ENCODE results near the gene PAX5.

PAX5 gene

DNA sequence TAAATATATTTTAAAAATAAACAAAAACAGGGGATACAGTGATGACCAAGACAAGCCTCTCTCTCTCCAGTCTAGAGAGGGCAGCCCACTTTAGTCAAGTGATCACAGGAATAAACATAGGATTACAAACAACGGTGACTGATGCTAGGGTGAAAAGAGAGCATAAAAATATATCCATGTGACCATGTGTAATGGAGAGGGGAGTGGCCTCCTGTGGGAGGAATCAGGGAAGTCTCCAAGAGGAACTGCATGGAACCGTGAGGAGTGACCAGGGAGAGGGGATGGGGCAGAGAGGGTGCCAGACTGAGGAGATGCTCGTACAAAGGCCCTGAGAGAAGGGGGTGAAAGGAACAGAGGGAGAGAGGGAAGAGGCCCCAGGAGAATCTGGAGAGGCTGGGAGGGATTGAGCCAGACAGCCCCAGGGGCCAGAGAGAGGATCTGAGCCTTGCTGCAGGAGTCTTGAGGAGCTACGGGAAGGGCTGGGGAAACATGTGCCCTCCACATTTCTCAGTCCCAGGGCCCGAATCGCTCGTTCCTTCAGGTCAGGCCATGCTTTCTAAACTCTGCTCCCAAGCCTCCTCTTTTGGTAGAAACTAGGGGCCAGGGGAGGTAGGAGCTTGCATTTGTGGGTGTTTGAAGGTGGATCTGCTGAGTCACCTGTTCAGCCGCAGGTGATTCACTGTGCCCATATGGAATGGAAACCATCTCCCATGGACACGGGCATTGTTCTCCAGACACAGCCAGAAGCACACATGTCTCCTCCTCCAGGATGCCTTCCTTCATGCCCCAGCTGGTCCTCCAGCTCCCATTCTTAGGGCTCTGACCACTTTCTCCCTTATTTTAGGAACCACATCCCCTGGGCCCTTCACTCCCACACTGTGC, 63.8 kb downstream of the PAX5 start:
- Mint-ChIP-seq H3K4me3 (no peak overlapping the region), H3K4me1 (ENCODE audit: low read depth) (peaks cover 1% of the 10 kb centered on the region), H3K27ac (no peak overlapping the region), H3K36me3 (ENCODE audit: low read depth) (no peaks in the 10 kb centered on the region), H3K9me3 (no peaks in the 10 kb centered on the region), H3K27me3 (ENCODE audit: low read depth) (peaks cover 4% of the 10 kb centered on the region)

DNA sequence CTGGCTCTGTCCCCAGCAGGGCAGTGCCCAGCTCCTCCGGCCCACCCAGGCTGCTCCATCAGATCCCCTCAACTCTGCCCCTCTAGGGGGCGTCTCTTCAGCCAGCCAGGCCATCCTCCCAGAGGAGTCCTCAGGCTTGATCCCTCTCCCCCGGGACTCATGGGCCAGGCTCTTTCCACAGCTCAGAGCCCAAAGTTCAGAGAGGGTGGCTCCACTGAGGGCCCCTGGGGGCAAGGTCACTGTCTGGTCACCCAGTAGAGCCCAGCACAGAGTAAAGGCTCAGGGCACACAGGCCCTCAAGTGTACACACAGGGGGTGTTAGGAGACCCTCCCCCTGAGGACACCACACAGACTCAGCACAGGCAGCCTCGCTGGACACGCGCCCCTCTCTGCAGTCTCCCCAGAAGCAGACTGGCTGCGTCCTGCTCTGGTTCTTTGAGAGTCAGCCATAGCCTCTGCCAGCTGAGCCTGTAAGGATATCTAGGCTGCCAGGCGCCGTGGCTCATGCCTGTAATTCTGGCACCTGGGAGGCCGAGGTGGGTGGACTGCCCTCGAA, 64.8 kb downstream of the PAX5 start:
- Mint-ChIP-seq H3K36me3 (ENCODE audit: low read depth) (no peaks in the 10 kb centered on the region), H3K9me3 (no peaks in the 10 kb centered on the region), H3K4me1 (ENCODE audit: low read depth) (peaks cover 1% of the 10 kb centered on the region), H3K27me3 (ENCODE audit: low read depth) (peaks cover 4% of the 10 kb centered on the region), H3K27ac (no peak overlapping the region), H3K4me3 (no peak overlapping the region)

GRCh38 chr9:36968574-36969215, 65.4 kb downstream of the PAX5 start:
- Mint-ChIP-seq H3K36me3 (ENCODE audit: low read depth) (no peaks in the 10 kb centered on the region), H3K4me1 (ENCODE audit: low read depth) (peaks cover 1% of the 10 kb centered on the region), H3K27me3 (ENCODE audit: low read depth) (peaks cover 4% of the 10 kb centered on the region), H3K27ac (no peak overlapping the region), H3K9me3 (no peaks in the 10 kb centered on the region), H3K4me3 (no peak overlapping the region)

GRCh38 chr9:36967997-36968396, 66.1 kb downstream of the PAX5 start:
- peaks cover 4% of the 10 kb centered on the region for H3K27me3 Mint-ChIP-seq (ENCODE audit: low read depth)
- no peaks in the 10 kb centered on the region for H3K9me3 Mint-ChIP-seq
- no peaks in the 10 kb centered on the region for H3K36me3 Mint-ChIP-seq (ENCODE audit: low read depth)
- H3K4me3 Mint-ChIP-seq = no peak overlapping the region
- no peak overlapping the region for H3K27ac Mint-ChIP-seq
- peaks cover 1% of the 10 kb centered on the region for H3K4me1 Mint-ChIP-seq (ENCODE audit: low read depth)

GRCh38 chr9:36966371-36967097, 67.5 kb downstream of the PAX5 start:
- Mint-ChIP-seq H3K27ac (no peak overlapping the region), H3K27me3 (ENCODE audit: low read depth) (peaks cover 4% of the 10 kb centered on the region), H3K9me3 (no peaks in the 10 kb centered on the region), H3K4me1 (ENCODE audit: low read depth) (peaks cover 1% of the 10 kb centered on the region), H3K4me3 (no peak overlapping the region), H3K36me3 (ENCODE audit: low read depth) (no peaks in the 10 kb centered on the region)

DNA sequence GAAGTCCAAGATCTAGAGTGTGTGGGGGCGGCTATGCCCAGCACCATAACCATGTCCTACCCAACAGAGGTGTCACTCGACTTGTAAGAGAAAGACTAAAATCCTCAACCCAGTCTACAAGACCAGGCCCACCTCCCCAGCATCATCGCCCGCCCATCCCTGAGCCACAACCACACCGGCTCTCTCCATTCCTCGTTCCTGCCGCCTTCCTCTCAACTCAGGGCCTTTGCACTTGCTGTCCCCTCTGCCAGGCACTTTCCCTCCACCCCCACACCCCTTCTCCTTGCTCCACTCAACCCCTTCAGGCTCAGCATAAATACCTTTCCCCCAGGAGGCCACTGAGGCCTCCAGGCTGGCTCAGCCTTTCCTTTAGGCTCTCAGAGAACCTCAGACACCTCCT, 69.3 kb downstream of the PAX5 start:
- no peaks in the 10 kb centered on the region for H3K9me3 Mint-ChIP-seq
- no peaks in the 10 kb centered on the region for H3K4me1 Mint-ChIP-seq (ENCODE audit: low read depth)
- H3K36me3 Mint-ChIP-seq (ENCODE audit: low read depth) = no peaks in the 10 kb centered on the region
- no peak overlapping the region for H3K4me3 Mint-ChIP-seq
- no peaks in the 10 kb centered on the region for H3K27me3 Mint-ChIP-seq (ENCODE audit: low read depth)
- H3K27ac Mint-ChIP-seq = no peak overlapping the region

DNA sequence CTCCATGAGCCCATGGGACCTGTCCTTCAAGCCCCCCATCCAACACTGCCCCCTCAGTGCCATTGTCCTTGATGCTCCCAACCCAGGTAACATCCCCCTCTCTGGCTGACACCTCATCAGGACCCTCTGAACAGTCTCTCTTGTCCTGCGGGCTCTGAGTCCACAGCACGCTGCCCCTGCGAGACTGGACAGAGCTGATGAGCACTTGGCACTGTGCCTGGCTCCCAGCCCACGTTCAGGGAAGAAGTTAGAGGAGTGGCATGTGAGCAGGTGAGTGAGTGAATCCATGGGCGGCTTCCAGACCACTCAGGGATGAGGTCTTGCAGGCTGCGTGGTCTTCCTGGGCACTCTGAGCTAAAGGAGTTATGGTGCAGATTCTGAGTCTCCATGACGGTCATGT, 70.7 kb downstream of the PAX5 start:
- Mint-ChIP-seq H3K4me1 (ENCODE audit: low read depth) (no peaks in the 10 kb centered on the region), H3K4me3 (no peak overlapping the region), H3K27me3 (ENCODE audit: low read depth) (no peaks in the 10 kb centered on the region), H3K27ac (no peak overlapping the region), H3K36me3 (ENCODE audit: low read depth) (no peaks in the 10 kb centered on the region), H3K9me3 (no peaks in the 10 kb centered on the region)

DNA sequence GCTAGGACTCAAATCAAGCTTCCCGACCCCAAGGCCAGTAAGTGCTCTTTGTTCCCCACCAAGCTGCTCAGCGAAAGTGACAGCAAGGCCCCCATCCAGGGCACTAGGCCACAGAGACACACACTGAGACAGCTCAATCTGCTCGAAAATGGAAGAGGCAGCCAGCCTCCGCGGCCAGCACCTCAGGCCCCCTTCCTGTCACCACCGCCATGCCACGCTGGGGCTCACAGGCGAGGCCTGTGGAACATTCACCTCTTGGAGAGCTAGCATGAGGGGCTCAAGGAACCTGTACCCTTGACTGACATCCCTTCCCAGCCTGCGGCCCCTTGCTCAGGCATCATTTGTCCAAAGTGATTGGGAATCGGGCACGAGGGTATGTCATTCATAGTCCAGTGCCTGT, 71.4 kb downstream of the PAX5 start:
- no peaks in the 10 kb centered on the region for H3K9me3 Mint-ChIP-seq
- H3K4me3 Mint-ChIP-seq = no peak overlapping the region
- H3K27me3 Mint-ChIP-seq (ENCODE audit: low read depth) = no peaks in the 10 kb centered on the region
- H3K4me1 Mint-ChIP-seq (ENCODE audit: low read depth) = no peaks in the 10 kb centered on the region
- H3K36me3 Mint-ChIP-seq (ENCODE audit: low read depth) = no peaks in the 10 kb centered on the region
- H3K27ac Mint-ChIP-seq = no peak overlapping the region

DNA sequence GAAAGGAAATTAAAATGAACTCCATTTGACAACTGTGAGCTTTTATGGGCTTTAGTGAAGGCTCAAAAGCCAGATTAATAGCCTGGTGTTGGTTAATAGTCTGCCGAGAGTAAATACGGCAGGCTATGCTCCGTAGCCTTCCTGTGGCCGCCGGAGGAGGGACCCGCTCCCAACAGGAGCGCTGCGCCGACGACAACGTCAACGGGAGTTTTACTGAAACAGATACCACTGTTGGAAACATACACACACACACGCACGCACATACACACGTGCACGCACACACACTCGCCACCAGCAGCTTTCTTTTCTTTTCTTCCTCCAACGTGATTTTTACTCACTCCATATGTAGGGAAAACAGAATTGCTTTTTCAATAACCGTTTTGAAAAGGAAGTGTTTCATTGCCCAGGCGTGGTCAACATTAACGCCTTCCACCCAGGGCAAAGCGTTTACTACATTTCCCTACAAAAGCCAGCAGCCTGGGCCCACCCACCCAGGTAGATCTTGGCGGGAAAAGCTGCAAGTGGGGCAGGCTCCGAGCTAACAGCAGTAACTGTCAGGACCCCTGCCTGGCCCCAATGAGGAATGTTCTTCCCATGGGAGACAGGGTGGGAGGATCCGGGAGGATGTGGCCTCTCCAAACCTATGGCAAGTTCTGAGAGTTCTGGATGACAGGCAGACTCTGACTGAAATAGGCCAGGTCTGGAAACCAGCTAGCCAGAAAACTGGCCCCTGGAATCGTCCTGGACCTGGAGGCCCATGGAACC, 72.3 kb downstream of the PAX5 start:
- no peaks in the 10 kb centered on the region for H3K4me1 Mint-ChIP-seq (ENCODE audit: low read depth)
- H3K36me3 Mint-ChIP-seq (ENCODE audit: low read depth) = no peaks in the 10 kb centered on the region
- no peak overlapping the region for H3K27ac Mint-ChIP-seq
- H3K27me3 Mint-ChIP-seq (ENCODE audit: low read depth) = no peaks in the 10 kb centered on the region
- H3K4me3 Mint-ChIP-seq = no peak overlapping the region
- H3K9me3 Mint-ChIP-seq = no peaks in the 10 kb centered on the region

GRCh38 chr9:36961051-36961450, 73.0 kb downstream of the PAX5 start:
- H3K4me1 Mint-ChIP-seq (ENCODE audit: low read depth) = no peaks in the 10 kb centered on the region
- peaks cover 4% of the 10 kb centered on the region for H3K27me3 Mint-ChIP-seq (ENCODE audit: low read depth)
- no peak overlapping the region for H3K4me3 Mint-ChIP-seq
- no peaks in the 10 kb centered on the region for H3K9me3 Mint-ChIP-seq
- H3K27ac Mint-ChIP-seq = no peak overlapping the region
- no peaks in the 10 kb centered on the region for H3K36me3 Mint-ChIP-seq (ENCODE audit: low read depth)

GRCh38 chr9:36960575-36960955, 73.5 kb downstream of the PAX5 start:
- H3K27ac Mint-ChIP-seq = no peak overlapping the region
- no peaks in the 10 kb centered on the region for H3K9me3 Mint-ChIP-seq
- H3K4me1 Mint-ChIP-seq (ENCODE audit: low read depth) = no peaks in the 10 kb centered on the region
- peaks cover 4% of the 10 kb centered on the region for H3K27me3 Mint-ChIP-seq (ENCODE audit: low read depth)
- H3K36me3 Mint-ChIP-seq (ENCODE audit: low read depth) = no peaks in the 10 kb centered on the region
- H3K4me3 Mint-ChIP-seq = no peak overlapping the region

DNA sequence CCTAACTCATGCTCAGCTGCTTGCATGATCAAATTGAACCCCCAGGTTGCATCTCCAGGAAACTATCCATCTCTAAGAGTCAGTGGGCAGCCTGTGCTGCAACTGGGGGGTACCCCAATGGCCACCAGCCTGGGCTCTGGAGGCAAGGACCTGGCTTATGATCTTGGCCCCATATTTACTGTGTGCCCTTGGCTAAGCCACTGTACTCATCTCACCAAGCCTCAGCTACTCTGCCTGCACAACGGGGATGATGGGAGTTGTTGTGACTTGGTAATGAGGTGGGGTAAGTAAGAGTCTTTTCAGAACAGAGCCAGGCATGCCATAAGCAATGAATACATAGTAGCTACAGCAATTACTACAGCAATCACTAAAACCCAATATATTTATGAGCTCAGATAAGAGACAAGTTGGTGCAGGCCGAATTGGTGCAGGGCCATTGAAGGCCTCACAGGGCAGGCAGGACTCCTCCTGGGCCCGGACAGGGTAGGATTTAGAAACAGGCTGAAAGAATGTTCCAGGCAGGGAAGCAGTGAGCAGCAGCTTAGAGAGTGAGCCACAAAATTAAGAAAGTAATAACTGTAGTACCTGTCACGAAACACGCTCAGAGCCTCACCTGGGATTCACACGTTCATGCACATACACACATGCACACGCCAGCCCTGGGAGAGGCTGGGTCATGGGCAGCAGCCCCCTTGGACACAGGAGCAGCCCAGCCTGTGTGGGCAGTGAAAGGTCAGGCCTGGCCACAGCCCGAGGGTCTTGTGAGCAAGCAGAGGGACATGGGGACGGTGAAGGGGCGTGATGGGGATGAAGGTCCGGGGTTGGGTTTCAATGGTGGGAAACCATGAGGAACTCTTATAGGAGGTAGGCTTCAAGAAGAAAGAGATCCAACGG, 74.1 kb downstream of the PAX5 start:
- no peak overlapping the region for H3K27ac Mint-ChIP-seq
- H3K4me3 Mint-ChIP-seq = no peak overlapping the region
- no peaks in the 10 kb centered on the region for H3K36me3 Mint-ChIP-seq (ENCODE audit: low read depth)
- peaks cover 7% of the 10 kb centered on the region for H3K27me3 Mint-ChIP-seq (ENCODE audit: low read depth)
- no peaks in the 10 kb centered on the region for H3K4me1 Mint-ChIP-seq (ENCODE audit: low read depth)
- H3K9me3 Mint-ChIP-seq = no peaks in the 10 kb centered on the region

- no peak overlapping the region for H3K27ac Mint-ChIP-seq
- peaks cover 5% of the 10 kb centered on the region for H3K9me3 Mint-ChIP-seq
- H3K4me3 Mint-ChIP-seq = no peak overlapping the region
- H3K27me3 Mint-ChIP-seq (ENCODE audit: low read depth) = peaks cover 32% of the 10 kb centered on the region
- no peaks in the 10 kb centered on the region for H3K4me1 Mint-ChIP-seq (ENCODE audit: low read depth)
- no peaks in the 10 kb centered on the region for H3K36me3 Mint-ChIP-seq (ENCODE audit: low read depth)
Observed at GRCh38 chr9:36956908-36957307, 77.2 kb downstream of the PAX5 start.

All from T-helper 1 cell treated with Interleukin-12 subunit alpha and Interleukin-12 subunit beta and Interleukin-4 antibody, amounts not matched to agents 30 μg/mL and 1 μg/mL, for 36 hours (primary cell).